Psoas muscle (tissue), 8 donors: ENCODE measurements around the gene CDK14. TPM values are rescaled to one million over a fixed set of nuclear protein-coding genes. Genes with fewer than 3 reads are reported as not detected.

Experiments
- ATAC-seq, 4 donors: fragments of 200-7000 bp; cut with Tn5 transposase; one replicate each; pipeline ENCODE4 v1.9.1; 2020; ENCODE audit warnings: moderate library complexity in 3 of 4, mild to moderate bottlenecking in 2 of 4
- DNase-seq, 2 donors: peaks; one replicate each; pipeline ENCODE4 v3.0.0-alpha.2; 2020
- H3K27ac ChIP-seq: fragments of 200-600 bp; one replicate; pipeline ENCODE4 v1.8.0; 2022
- H3K27me3 ChIP-seq, 3 donors: fragments of 200-600 bp in 1 of 3; one replicate each; pipeline versions ENCODE4 v1.6.1 to v1.8.0; 2013 to 2022; ENCODE audit warnings: low read length in 2 of 3, mild to moderate bottlenecking in 2 of 3, moderate library complexity in 1 of 3; ENCODE audit not compliant: insufficient read depth in 3 of 3
- H3K36me3 ChIP-seq, 2 donors: fragments of 200-600 bp in 1 of 2; one replicate each; pipeline versions ENCODE4 v1.6.1 to v1.8.0; 2013 to 2022; ENCODE audit warnings: low read depth in 1 of 2, mild to moderate bottlenecking in 1 of 2, moderate library complexity in 1 of 2; ENCODE audit not compliant: insufficient read depth in 1 of 2
- H3K4me1 ChIP-seq: fragments of 200-600 bp; one replicate; pipeline ENCODE4 v1.8.0; 2022
- H3K4me3 ChIP-seq: fragments of 200-600 bp; one replicate; pipeline ENCODE4 v1.8.0; 2022; ENCODE audit warnings: mild to moderate bottlenecking
- H3K9me3 ChIP-seq: fragments of 200-600 bp; one replicate; pipeline ENCODE4 v1.8.0; 2022
- WGBS, 3 donors: extraction: QIAGEN DNeasy Blood & Tissue Kit; methylation state at CpG; one replicate each; pipeline versions ENCODE4 v1.1.6 to v1.1.7; 2013; 5-methylcytosine and 5-hydroxymethylcytosine counted together
- intact Hi-C, 2 donors: fragments of 100-400 bp; cut with DNase I; formaldehyde crosslinking; loops; one replicate each; pipeline versions ENCODE4 v1.11.0 to v1.14.2; 2022
- polyA plus RNA-seq, 3 donors: library from polyadenylated mRNA; stranded (reverse); fragments of 200-250 nt; gene quantifications; one replicate each; pipeline ENCODE4 v1.2.3, GENCODE V29; 2013
- total RNA-seq, 4 donors: library from RNA; stranded (reverse); fragmentation: NEBNext Ultra II Directional in 2 of 4; extraction: Animal tissue kit (Norgen Biotek cat#: 25700) in 2 of 4; gene quantifications; one replicate each; pipeline versions ENCODE4 v1.2.1 to v1.2.4, GENCODE V29; 2021 to 2023
- TF ChIP-seq, protein P1 (sequence below): fragments of 200-600 bp; IDR thresholded peaks from one replicate; pipeline ENCODE4 v1.8.0; 2022; ENCODE audit warnings: antibody characterized with exemption
- donor health status: healthy with polysubstance abuse.
- donor health status: DM: no; HTN: no; CAD: no; lungs with moderate emphysema.
- donor health status: Bipolar disorder and iron deficiency.
- donor health status: healthy.
- donor health status: DM: yes; HTN: yes; CAD: no.
- donor health status: DM: no; HTN: no; CAD: no.
- donor health status: DM: no; HTN: no; CAD: no.
- donor health status: DM: yes; HTN: yes; CAD: no.

The CDK14 gene
- total and polyA plus RNA-seq, 7 donors = 1.7 to 16.6 (median 10.6) TPM

DNA sequence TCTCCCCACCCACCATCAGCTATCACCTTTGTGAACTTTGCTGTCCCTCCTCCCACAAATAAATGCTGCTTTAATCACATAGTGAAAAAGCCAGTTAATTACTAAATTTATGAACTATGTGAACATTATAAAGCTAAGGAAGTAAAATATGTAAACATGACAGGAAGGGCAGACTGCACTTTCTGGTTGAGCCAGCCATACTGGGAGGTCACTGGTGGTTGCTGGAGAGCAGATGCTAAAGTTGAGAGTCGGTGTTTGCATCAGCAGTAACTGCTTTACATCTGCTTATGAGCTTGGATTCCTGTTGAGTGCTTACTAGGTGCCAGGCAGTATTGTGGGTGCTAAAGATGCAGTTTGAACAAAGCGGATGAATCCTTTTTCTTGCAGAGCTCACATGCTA, 458.3 kb downstream of the CDK14 start:
- intact Hi-C loops = no loop called here
- 86 to 92% (median 90%) methylated on average over 2 of the region's 2 CpGs for WGBS, 3 donors
- H3K9me3 ChIP-seq = peaks cover 7% of the 10 kb centered on the region
- DNase-seq (no peak), ATAC-seq (no peak)
- H3K27ac ChIP-seq = no peak overlapping the region
- H3K4me1 ChIP-seq = no peaks in the 10 kb centered on the region
- TF ChIP-seq, protein P1, sequence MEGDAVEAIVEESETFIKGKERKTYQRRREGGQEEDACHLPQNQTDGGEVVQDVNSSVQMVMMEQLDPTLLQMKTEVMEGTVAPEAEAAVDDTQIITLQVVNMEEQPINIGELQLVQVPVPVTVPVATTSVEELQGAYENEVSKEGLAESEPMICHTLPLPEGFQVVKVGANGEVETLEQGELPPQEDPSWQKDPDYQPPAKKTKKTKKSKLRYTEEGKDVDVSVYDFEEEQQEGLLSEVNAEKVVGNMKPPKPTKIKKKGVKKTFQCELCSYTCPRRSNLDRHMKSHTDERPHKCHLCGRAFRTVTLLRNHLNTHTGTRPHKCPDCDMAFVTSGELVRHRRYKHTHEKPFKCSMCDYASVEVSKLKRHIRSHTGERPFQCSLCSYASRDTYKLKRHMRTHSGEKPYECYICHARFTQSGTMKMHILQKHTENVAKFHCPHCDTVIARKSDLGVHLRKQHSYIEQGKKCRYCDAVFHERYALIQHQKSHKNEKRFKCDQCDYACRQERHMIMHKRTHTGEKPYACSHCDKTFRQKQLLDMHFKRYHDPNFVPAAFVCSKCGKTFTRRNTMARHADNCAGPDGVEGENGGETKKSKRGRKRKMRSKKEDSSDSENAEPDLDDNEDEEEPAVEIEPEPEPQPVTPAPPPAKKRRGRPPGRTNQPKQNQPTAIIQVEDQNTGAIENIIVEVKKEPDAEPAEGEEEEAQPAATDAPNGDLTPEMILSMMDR = no peak
- H3K27me3 ChIP-seq = no peaks in the 10 kb centered on the region
- no peak overlapping the region for H3K4me3 ChIP-seq
- no peaks in the 10 kb centered on the region for H3K36me3 ChIP-seq

DNA sequence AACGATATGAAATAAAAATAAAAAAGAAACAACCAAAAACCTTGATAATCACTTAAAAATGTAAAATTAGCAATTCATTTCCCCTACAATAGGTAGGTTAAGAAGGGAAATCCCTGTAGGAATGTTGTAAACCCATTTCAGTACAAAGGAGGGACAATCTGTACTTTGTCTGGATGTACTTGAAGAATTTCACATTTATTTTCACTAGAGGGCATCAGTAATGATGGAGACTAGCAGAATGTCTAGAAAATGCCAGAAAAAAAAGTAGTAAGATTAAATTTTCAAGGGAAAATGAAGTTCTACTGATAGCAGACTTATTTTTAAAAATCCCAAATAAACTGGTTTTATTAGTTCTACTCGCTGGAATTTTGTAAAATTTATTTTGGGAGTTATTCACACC, 459.1 kb downstream of the CDK14 start:
- WGBS, 3 donors = 63 to 97% (median 93%) methylated on average over 2 of the region's 2 CpGs
- ATAC-seq (no peak), DNase-seq (no peak)
- Histone ChIP-seq H3K4me3 (no peak overlapping the region), H3K27me3 (no peaks in the 10 kb centered on the region), H3K9me3 (peaks cover 7% of the 10 kb centered on the region), H3K27ac (no peak overlapping the region), H3K36me3 (no peaks in the 10 kb centered on the region), H3K4me1 (no peaks in the 10 kb centered on the region)
- TF ChIP-seq, protein P1 = no peak
- intact Hi-C loops = no loop called here

DNA sequence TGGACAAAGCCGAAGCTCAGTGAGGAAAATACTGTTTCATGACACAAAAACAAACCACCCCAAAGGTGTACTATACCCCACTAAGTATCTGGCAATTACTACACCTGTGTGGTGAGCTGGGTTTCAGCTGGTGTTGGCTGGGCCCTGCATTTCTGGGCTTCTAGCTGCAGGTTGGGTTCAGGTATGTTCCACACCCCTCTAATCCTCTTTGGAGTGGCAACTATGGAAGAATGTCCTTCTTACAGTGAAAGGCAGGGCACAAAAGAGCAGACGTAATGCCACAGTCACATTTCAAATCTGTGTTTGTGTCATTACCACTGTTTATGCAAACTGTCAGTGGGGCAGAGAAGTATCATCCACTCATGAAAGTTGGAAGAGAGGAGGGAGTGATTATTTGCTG, 466.6 kb downstream of the CDK14 start:
- H3K4me3 ChIP-seq = no peak overlapping the region
- no peak for DNase-seq
- H3K36me3 ChIP-seq = no peaks in the 10 kb centered on the region
- H3K9me3 ChIP-seq = no peaks in the 10 kb centered on the region
- no peaks in the 10 kb centered on the region for H3K27me3 ChIP-seq
- no peak for ATAC-seq
- WGBS, 3 donors = 89 to 93% (median 91%) methylated on average over 2 of the region's 2 CpGs
- intact Hi-C loops = no loop called here
- H3K27ac ChIP-seq = no peak overlapping the region
- H3K4me1 ChIP-seq = no peaks in the 10 kb centered on the region
- TF ChIP-seq, protein P1 = no peak

GRCh38 chr7:91064052-91064451, 467.9 kb downstream of the CDK14 start:
- Histone ChIP-seq H3K4me1 (no peaks in the 10 kb centered on the region), H3K4me3 (no peak overlapping the region), H3K9me3 (no peaks in the 10 kb centered on the region), H3K27ac (no peak overlapping the region), H3K27me3 (no peaks in the 10 kb centered on the region), H3K36me3 (no peaks in the 10 kb centered on the region)
- ATAC-seq (no peak), DNase-seq (no peak)
- TF ChIP-seq, protein P1 = no peak
- WGBS, 3 donors = 84 to 89% (median 89%) methylated on average over 2 of the region's 2 CpGs
- intact Hi-C loops = no loop called here

GRCh38 chr7:91064938-91065337, 468.8 kb downstream of the CDK14 start:
- no peak overlapping the region for H3K4me3 ChIP-seq
- intact Hi-C loops = no loop called here
- no peaks in the 10 kb centered on the region for H3K27me3 ChIP-seq
- no peaks in the 10 kb centered on the region for H3K4me1 ChIP-seq
- ATAC-seq = no peak
- H3K9me3 ChIP-seq = no peaks in the 10 kb centered on the region
- no peaks in the 10 kb centered on the region for H3K36me3 ChIP-seq
- 88 to 94% (median 93%) methylated on average over 2 of the region's 2 CpGs for WGBS, 3 donors
- DNase-seq = no peak
- TF ChIP-seq, protein P1 = no peak
- H3K27ac ChIP-seq = no peak overlapping the region
